SK-N-SH (cell line): Measurements from ENCODE around the gene DDIT4. TPM values are rescaled to one million over a fixed set of nuclear protein-coding genes. Genes with fewer than 3 reads are reported as not detected.

Experiments
- CTCF ChIA-PET: fragments of 300-600, 350-600 bp; formaldehyde crosslinking; extraction: SDS; loops from one replicate; lab custom pipeline; 2021; lab: Yijun Ruan, JAX
- POLR2A ChIA-PET: fragments of 350-600 bp; sonication (Branson Sonifier 250); formaldehyde crosslinking; extraction: SDS; loops from one replicate; lab custom pipeline; 2020; ENCODE audit warnings: antibody characterized with exemption, inconsistent platforms; lab: Yijun Ruan, JAX
- DNase-seq: peaks from one replicate; pipeline ENCODE4 v3.0.0; 2012
- H2AFZ ChIP-seq: fragments of 200-600 bp; sonication (generic); 2 replicates; pipeline ENCODE4 v1.8.1; 2016; ENCODE audit warnings: antibody characterized with exemption, mild to moderate bottlenecking, low read depth
- H3F3A ChIP-seq: fragments of 200-600 bp; sonication (generic); replicated peaks from 2 replicates; pipeline ENCODE3; 2016; ENCODE audit warnings: antibody characterized with exemption, mild to moderate bottlenecking; ENCODE audit not compliant: insufficient read depth
- H3K27ac ChIP-seq, 2 experiments: fragments of 200-500 bp in 1 of 2; fragments of 200-600 bp in 1 of 2; sonication (Bioruptor generic) in 1 of 2; sonication (generic), shearing (Covaris generic) in 1 of 2; 2 replicates each; pipeline versions ENCODE4 v1.5.1 to v1.6.1; 2014 to 2016; ENCODE audit warnings: low read depth in 2 of 2, inconsistent platforms in 1 of 2, low read length in 1 of 2, mild to moderate bottlenecking in 1 of 2, mixed read lengths in 1 of 2
- H3K27me3 ChIP-seq: fragments of 200-600 bp; sonication (generic), shearing (Covaris generic); 2 replicates; pipeline ENCODE4 v1.6.1; 2016; ENCODE audit warnings: mixed run types; ENCODE audit not compliant: insufficient read depth
- H3K36me3 ChIP-seq, 2 experiments: fragments of 200-500 bp in 1 of 2; fragments of 200-600 bp in 1 of 2; sonication (Bioruptor generic) in 1 of 2; sonication (generic) in 1 of 2; replicated peaks in 1 of 2; 2 replicates each; pipeline versions ENCODE3 to v1.5.1; 2014 to 2016; ENCODE audit warnings: low read length in 1 of 2, mild to moderate bottlenecking in 1 of 2; ENCODE audit not compliant: insufficient read depth in 2 of 2, control insufficient read depth in 1 of 2
- H3K4me1 ChIP-seq, 2 experiments: fragments of 200-500 bp in 1 of 2; fragments of 200-600 bp in 1 of 2; sonication (Bioruptor generic) in 1 of 2; sonication (generic), shearing (Covaris generic) in 1 of 2; 2 replicates each; pipeline versions ENCODE4 v1.5.1 to v1.6.1; 2014 to 2016; ENCODE audit warnings: low read depth in 1 of 2, low read length in 1 of 2, mixed run types in 1 of 2; ENCODE audit not compliant: insufficient read depth in 2 of 2, control insufficient read depth in 1 of 2
- H3K4me2 ChIP-seq: fragments of 200-600 bp; sonication (generic), shearing (Covaris generic); 2 replicates; pipeline ENCODE4 v1.6.1; 2017; ENCODE audit warnings: mixed run types
- H3K4me3 ChIP-seq, 2 experiments: fragments of 200-500 bp in 1 of 2; fragments of 200-600 bp in 1 of 2; sonication (Bioruptor generic) in 1 of 2; sonication (generic), shearing (Covaris generic) in 1 of 2; 2 replicates each; pipeline versions ENCODE4 v1.5.1 to v1.8.1; 2014 to 2016; ENCODE audit warnings: low read depth in 2 of 2, inconsistent platforms in 1 of 2, low read length in 1 of 2, mild to moderate bottlenecking in 1 of 2, mixed read lengths in 1 of 2, moderate library complexity in 1 of 2
- H3K79me2 ChIP-seq: fragments of 200-600 bp; sonication (generic); 2 replicates; pipeline ENCODE4 v1.8.1; 2017; ENCODE audit warnings: mild to moderate bottlenecking; ENCODE audit not compliant: insufficient read depth
- H3K9ac ChIP-seq: fragments of 200-600 bp; sonication (generic); 2 replicates; pipeline ENCODE4 v1.6.1; 2017; ENCODE audit warnings: mixed run types
- H3K9me2 ChIP-seq: fragments of 200-600 bp; sonication (generic); 2 replicates; pipeline ENCODE4 v1.6.1; 2017; ENCODE audit warnings: mixed run types
- H3K9me3 ChIP-seq: fragments of 200-600 bp; sonication (generic); 2 replicates; pipeline ENCODE4 v1.6.1; 2017; ENCODE audit warnings: mixed run types, mild to moderate bottlenecking, moderate library complexity
- H4K20me1 ChIP-seq: fragments of 200-600 bp; sonication (generic); 2 replicates; pipeline ENCODE4 v1.6.1; 2017; ENCODE audit warnings: mild to moderate bottlenecking, mixed run types; ENCODE audit not compliant: insufficient read depth
- CHD2 ChIP-seq: fragments of 150-350 bp; IDR thresholded peaks from 2 replicates; pipeline ENCODE4 v1.6.1; 2018; ENCODE audit warnings: low read length; ENCODE audit not compliant: partially characterized antibody
- CTCF ChIP-seq: fragments of 200-600 bp; sonication (generic); IDR thresholded peaks from 2 replicates; pipeline ENCODE4 v1.6.1; 2017; ENCODE audit warnings: antibody characterized with exemption, mild to moderate bottlenecking, moderate library complexity
- EP300 ChIP-seq, 2 experiments: IDR thresholded peaks; 2 replicates each; pipeline versions ENCODE4 v1.4.0 to v1.6.1; 2012; ENCODE audit warnings: borderline replicate concordance in 1 of 2, low read depth in 1 of 2, low read length in 1 of 2
- EZH2phosphoT487 ChIP-seq: fragments of 200-600 bp; sonication (generic); IDR thresholded peaks from 2 replicates; pipeline ENCODE4 v1.6.1; 2017; ENCODE audit warnings: low read depth, mixed run types, mild to moderate bottlenecking, antibody characterized with exemption, moderate library complexity, borderline replicate concordance
- FOSL2 ChIP-seq: IDR thresholded peaks from 2 replicates; pipeline ENCODE4 v1.4.0; 2012; ENCODE audit warnings: low read depth, mild to moderate bottlenecking, moderate library complexity, borderline replicate concordance
- FOXJ3 ChIP-seq: sonication (generic); formaldehyde crosslinking; IDR thresholded peaks from 2 replicates; pipeline ENCODE4 v1.5.1; 2020; ENCODE audit warnings: mild to moderate bottlenecking, missing genetic modification reagents
- NFIC ChIP-seq: IDR thresholded peaks from 2 replicates; pipeline ENCODE4 v1.4.0; 2012; ENCODE audit warnings: borderline replicate concordance
- NRF1 ChIP-seq: IDR thresholded peaks from 2 replicates; pipeline ENCODE4 v1.6.1; 2012; ENCODE audit warnings: low read depth, mild to moderate bottlenecking, low read length
- RAD21 ChIP-seq: IDR thresholded peaks from 2 replicates; pipeline ENCODE4 v1.6.1; 2012; ENCODE audit warnings: mild to moderate bottlenecking, low read length
- RXRA ChIP-seq: IDR thresholded peaks from 2 replicates; pipeline ENCODE4 v1.4.0; 2012; ENCODE audit warnings: low read depth, mild to moderate bottlenecking, borderline replicate concordance
- SMC3 ChIP-seq: IDR thresholded peaks from 2 replicates; pipeline ENCODE4 v1.6.1; 2012; ENCODE audit warnings: low read depth, low read length, improper control_type of control experiment
- TAF1 ChIP-seq: IDR thresholded peaks from 2 replicates; pipeline ENCODE4 v1.6.1; 2012; ENCODE audit warnings: low read depth, mild to moderate bottlenecking, low read length, moderate library complexity, borderline replicate concordance
- TCF12 ChIP-seq: IDR thresholded peaks from 2 replicates; pipeline ENCODE4 v1.4.0; 2012
- TEAD4 ChIP-seq: IDR thresholded peaks from 2 replicates; pipeline ENCODE4 v1.4.0; 2012; ENCODE audit warnings: mild to moderate bottlenecking, borderline replicate concordance; ENCODE audit not compliant: insufficient read depth
- USF2 ChIP-seq: fragments of 150-350 bp; IDR thresholded peaks from 2 replicates; pipeline ENCODE4 v1.6.1; 2017; ENCODE audit warnings: antibody characterized with exemption, low read length, low read depth, borderline replicate concordance
- WGBS: methylation state at CpG from one replicate; pipeline ENCODE4 v1.1.6; 2017; ENCODE audit warnings: low lambda C conversion rate; 5-methylcytosine and 5-hydroxymethylcytosine counted together
- polyA plus RNA-seq, 3 experiments: library from polyadenylated mRNA; depleted of rRNA; stranded (reverse); fragments of >200 nt; gene quantifications; 2 replicates each; pipeline ENCODE4 v1.2.3, GENCODE V29; 2012
- TF ChIP-seq, protein P1 (sequence below): IDR thresholded peaks from 2 replicates; pipeline ENCODE4 v1.6.1; 2012; ENCODE audit warnings: mild to moderate bottlenecking, low read depth, low read length, moderate library complexity
- TF ChIP-seq, protein P2 (sequence below): fragments of 150-350 bp; IDR thresholded peaks from 2 replicates; pipeline ENCODE4 v1.6.1; 2016; ENCODE audit warnings: mild to moderate bottlenecking, low read depth, low read length
- TF ChIP-seq, protein P3 (sequence below): IDR thresholded peaks from 2 replicates; pipeline ENCODE4 v1.4.0; 2012; ENCODE audit warnings: low read depth, borderline replicate concordance

Gene DDIT4
- polyA plus RNA-seq, 1 of the 3 experiments (the other 2 are of a cell fraction) = 24.9 TPM

DNA sequence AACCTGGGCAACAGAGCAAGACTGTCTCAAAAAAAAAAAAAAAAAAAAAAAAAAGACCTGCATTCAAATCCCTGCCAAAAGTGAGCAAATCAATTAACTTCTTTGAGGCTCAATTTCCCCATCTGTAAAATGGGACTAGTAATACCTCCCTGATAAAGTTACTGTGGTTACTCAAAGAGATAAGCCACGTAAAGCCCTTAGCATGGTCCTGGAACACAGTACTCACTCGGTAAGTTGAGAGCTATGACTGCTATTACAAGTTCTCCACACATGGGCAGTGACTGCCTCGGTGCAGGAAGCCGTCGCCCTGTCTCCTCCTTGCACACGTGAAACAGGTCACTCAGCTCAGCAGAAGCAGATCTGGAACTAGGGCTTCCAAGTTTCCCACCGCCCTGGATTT is 37.9 kb downstream of the DDIT4 start:
- H3F3A ChIP-seq = peaks cover 5% of the 10 kb centered on the region
- no peaks in the 10 kb centered on the region for H3K36me3 ChIP-seq
- H3K9me3 ChIP-seq = no peaks in the 10 kb centered on the region
- H4K20me1 ChIP-seq = no peaks in the 10 kb centered on the region
- peaks cover 21 to 47% of the 10 kb centered on the region in 2 experiments; a peak in 3 of 4 replicates for H3K4me1 ChIP-seq
- no peak overlapping the region for H3K4me3 ChIP-seq
- no peaks in the 10 kb centered on the region for H3K27me3 ChIP-seq
- WGBS = 98% methylated on average over 7 of the region's 7 CpGs
- no peak overlapping the region for H3K9ac ChIP-seq
- ChIA-PET POLR2A (no interaction called here), CTCF (interaction anchor here (0.9 to 1.9 kb wide), 3 partner anchors 9 to 37 kb away, joined by 3 to 10 read pairs (median 4); partner anchors contain the start of gene DDIT4)
- no peaks in the 10 kb centered on the region for H3K79me2 ChIP-seq
- no peak overlapping the region for H3K27ac ChIP-seq
- no peak for TF ChIP-seq RXRA
- no peak for TF ChIP-seq FOSL2
- TF ChIP-seq TAF1 = no peak
- TF ChIP-seq TCF12 = no peak
- TF ChIP-seq RAD21 = no peak
- DNase-seq = no peak
- no peaks in the 10 kb centered on the region for H3K9me2 ChIP-seq
- H3K4me2 ChIP-seq = no peak overlapping the region
- no peak overlapping the region for H2AFZ ChIP-seq

DNA sequence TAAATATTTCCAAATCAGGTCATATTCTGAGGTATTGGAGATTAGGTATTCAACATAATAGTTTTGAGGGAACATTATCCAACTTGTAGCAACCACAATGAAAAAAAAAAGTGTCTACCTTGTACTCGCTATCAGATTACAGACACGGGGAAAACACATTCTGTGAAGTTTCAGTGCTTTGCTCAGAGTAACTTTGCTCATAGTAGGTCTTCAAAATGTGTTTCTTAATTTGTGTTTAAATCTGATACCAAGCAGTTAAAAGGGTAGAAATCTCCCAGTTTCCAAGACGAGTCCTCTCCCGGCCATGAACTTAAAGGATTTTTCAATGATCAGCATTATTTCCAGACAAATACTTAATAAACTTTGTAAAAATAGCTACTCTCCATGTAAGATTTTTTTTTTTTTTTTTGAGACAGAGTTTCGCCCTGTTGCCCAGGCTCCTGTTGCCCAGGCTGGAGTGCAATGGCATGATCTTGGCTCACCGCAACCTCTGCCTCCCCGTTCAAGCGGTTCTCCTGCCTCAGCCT is 39.2 kb downstream of the DDIT4 start:
- H3K79me2 ChIP-seq = no peaks in the 10 kb centered on the region
- peaks cover 21 to 53% of the 10 kb centered on the region in 2 experiments; a peak in 3 of 4 replicates for H3K4me1 ChIP-seq
- H3K4me2 ChIP-seq = no peak overlapping the region
- POLR2A ChIA-PET = interaction anchor here (1.1 to 10.9 kb wide), 2 partner anchors 9 to 39 kb away, joined by 4 to 188 read pairs; partner anchors contain the start of gene DDIT4
- no peaks in the 10 kb centered on the region for H3K36me3 ChIP-seq
- no peak overlapping the region for H3K4me3 ChIP-seq
- peaks cover 5% of the 10 kb centered on the region for H3F3A ChIP-seq
- no peaks in the 10 kb centered on the region for H3K27me3 ChIP-seq
- CTCF ChIA-PET = interaction anchor here (1.3 kb wide), 1 partner anchor 417 kb away, joined by 3 read pairs; no protein-coding TSS in a partner anchor
- 95% methylated on average over 8 of the region's 8 CpGs for WGBS
- no peaks in the 10 kb centered on the region for H3K9me2 ChIP-seq
- H3K9me3 ChIP-seq = no peaks in the 10 kb centered on the region
- no peak overlapping the region for H2AFZ ChIP-seq
- no peak for DNase-seq
- no peaks in the 10 kb centered on the region for H4K20me1 ChIP-seq
- H3K9ac ChIP-seq = no peak overlapping the region
- H3K27ac ChIP-seq = no peak overlapping the region
- no peak for TF ChIP-seq TEAD4
- TF ChIP-seq RXRA = no peak
- no peak for TF ChIP-seq FOXJ3
- no peak for TF ChIP-seq EZH2phosphoT487
- no peak for TF ChIP-seq CHD2
- TF ChIP-seq, protein P1, sequence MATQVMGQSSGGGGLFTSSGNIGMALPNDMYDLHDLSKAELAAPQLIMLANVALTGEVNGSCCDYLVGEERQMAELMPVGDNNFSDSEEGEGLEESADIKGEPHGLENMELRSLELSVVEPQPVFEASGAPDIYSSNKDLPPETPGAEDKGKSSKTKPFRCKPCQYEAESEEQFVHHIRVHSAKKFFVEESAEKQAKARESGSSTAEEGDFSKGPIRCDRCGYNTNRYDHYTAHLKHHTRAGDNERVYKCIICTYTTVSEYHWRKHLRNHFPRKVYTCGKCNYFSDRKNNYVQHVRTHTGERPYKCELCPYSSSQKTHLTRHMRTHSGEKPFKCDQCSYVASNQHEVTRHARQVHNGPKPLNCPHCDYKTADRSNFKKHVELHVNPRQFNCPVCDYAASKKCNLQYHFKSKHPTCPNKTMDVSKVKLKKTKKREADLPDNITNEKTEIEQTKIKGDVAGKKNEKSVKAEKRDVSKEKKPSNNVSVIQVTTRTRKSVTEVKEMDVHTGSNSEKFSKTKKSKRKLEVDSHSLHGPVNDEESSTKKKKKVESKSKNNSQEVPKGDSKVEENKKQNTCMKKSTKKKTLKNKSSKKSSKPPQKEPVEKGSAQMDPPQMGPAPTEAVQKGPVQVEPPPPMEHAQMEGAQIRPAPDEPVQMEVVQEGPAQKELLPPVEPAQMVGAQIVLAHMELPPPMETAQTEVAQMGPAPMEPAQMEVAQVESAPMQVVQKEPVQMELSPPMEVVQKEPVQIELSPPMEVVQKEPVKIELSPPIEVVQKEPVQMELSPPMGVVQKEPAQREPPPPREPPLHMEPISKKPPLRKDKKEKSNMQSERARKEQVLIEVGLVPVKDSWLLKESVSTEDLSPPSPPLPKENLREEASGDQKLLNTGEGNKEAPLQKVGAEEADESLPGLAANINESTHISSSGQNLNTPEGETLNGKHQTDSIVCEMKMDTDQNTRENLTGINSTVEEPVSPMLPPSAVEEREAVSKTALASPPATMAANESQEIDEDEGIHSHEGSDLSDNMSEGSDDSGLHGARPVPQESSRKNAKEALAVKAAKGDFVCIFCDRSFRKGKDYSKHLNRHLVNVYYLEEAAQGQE = no peak
- TF ChIP-seq NRF1 = no peak
- TF ChIP-seq SMC3 = no peak
- TF ChIP-seq, protein P2, sequence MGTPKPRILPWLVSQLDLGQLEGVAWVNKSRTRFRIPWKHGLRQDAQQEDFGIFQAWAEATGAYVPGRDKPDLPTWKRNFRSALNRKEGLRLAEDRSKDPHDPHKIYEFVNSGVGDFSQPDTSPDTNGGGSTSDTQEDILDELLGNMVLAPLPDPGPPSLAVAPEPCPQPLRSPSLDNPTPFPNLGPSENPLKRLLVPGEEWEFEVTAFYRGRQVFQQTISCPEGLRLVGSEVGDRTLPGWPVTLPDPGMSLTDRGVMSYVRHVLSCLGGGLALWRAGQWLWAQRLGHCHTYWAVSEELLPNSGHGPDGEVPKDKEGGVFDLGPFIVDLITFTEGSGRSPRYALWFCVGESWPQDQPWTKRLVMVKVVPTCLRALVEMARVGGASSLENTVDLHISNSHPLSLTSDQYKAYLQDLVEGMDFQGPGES = no peak
- no peak for TF ChIP-seq USF2
- no peak for TF ChIP-seq NFIC
- no peak for TF ChIP-seq EP300 (IDR thresholded peaks at IDR 0.05; ENCODE audit: borderline replicate concordance in 1 of 2, low read depth in 1 of 2, low read length in 1 of 2)
- TF ChIP-seq CTCF = no peak
- TF ChIP-seq, protein P3, sequence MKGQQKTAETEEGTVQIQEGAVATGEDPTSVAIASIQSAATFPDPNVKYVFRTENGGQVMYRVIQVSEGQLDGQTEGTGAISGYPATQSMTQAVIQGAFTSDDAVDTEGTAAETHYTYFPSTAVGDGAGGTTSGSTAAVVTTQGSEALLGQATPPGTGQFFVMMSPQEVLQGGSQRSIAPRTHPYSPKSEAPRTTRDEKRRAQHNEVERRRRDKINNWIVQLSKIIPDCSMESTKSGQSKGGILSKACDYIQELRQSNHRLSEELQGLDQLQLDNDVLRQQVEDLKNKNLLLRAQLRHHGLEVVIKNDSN = no peak
